ENCODE results near the gene PPP1R14C.
"Not testable (repeated sequence)": the region's sequence is repeated elsewhere in the genome, so short reads cannot be mapped to it uniquely, and the experiment has no call there.

PPP1R14C gene

DNA sequence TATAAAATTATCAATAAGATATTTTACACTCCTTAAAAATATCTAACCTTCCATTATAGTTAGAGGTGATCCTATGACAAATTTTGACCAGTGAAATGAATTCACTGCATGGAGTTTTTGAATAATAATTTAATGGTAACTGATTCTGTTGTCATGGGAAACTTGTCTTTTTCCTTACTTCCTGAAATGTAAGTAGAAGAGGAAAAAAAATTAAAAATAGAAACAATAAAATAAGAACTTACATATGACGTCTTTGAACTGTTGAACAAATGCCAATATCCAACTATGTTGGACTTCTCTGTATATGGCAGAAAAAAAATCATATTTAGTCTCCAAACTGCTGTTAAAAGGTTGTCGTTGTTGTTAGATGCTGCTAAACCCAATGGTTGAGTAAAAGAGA lies 26.3 kb downstream of the PPP1R14C start:
- no peak for DNase-seq (ENCODE audit: low read depth)

DNA sequence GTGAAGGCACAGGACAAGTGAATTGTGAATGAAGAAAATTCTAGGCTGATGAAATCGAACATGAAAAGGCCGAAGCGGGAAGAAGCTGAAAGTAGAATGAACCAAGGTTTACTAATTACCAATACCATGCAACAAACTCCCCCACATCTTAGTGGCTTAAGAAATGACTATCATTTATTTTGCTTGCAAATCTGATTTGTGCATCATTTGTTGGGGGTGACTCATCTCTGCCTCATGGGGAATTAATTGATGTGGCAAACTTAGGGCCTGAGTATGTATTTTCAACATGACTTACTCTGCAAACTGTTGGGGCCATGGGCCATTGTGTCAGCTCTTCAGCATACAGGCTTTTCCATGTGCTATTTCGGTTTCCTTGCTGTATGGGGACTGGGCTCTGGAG lies 26.8 kb downstream of the PPP1R14C start:
- DNase-seq (ENCODE audit: low read depth), result no peak

DNA sequence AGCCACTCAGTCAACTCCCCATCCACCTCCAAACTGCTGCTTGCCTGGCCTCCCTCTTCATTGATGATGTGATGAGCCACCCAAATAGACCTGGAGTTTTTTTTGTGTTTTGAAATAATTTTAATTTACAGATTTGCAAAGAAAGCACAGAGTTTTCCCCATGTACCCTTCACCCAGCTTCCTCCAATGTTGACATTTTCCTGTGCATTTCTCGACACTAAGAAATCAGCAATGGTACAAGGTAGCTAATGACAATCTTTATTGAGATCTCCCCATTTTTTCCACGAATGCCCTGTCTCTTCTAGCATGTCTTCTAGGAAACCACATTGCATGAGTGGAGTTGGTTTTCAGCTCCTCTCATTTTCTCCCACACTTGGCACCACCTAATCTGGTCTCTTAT lies 30.1 kb downstream of the PPP1R14C start:
- no peak for DNase-seq (ENCODE audit: low read depth)

DNA sequence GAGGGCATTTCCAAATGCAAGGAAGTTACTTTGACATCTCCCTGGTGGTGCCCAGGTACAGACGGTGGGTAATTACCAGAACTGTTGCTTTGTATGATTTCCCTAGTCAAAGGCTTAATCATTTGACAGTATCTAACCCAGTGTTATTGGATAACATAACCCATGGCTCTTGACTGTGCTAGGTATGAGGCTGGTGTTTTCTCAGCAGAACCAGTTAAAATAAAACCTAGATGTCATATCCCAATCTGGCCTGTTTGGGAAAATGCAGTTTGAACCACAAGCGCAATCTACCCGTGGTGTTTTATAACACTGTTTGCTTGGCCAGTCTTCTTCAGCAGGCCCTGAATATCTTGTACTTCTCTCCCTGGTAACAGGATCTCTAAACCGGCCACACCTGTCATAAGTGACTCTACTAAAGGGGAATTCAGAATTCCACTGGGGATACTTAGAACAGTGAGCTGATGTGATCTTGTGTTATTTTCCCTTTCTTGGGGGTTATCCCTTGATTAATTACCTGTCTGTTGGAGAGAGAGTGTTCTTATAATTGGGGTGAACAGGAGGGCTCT lies 32.8 kb downstream of the PPP1R14C start:
- no peak for DNase-seq (ENCODE audit: low read depth)

DNA sequence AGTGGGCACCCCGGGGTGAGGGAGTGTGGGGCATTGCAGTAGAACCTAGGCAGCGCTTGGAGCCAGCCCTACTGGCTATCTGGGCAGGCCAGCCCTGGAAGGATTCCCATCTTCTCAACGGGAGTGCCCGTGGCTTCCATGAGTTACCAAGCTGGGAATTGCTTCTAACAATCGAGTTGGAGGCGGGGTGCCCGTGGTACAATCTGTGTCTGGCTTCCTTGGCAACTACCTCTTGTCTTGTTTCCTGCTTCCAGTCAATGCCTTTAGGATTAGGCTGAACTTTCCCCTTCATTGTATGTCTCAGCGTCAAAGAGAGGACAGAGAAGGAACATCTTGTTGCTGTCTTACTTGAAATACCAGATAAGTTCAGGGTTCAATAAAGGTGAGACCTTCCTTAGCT lies 33.3 kb downstream of the PPP1R14C start:
- no peak for DNase-seq (ENCODE audit: low read depth)

DNA sequence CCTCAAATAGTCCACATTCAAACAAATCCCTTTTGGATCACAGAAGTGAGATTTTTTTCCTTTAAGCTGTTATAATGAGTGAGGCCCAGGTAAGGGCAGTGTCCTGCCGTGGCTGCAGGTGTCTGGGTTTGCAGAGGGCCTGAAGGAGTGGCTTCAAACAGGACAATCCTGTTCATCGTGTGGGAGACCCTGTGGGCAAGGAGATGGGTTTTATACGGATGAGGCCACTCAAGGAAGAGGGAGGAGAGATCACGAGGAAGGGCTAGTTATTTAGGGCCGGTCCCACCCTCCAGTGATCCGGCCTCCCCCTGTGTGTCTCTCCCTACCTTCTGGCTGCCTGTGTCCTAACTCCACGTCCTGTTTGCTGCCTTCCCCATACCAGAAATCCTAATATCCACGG lies 33.8 kb downstream of the PPP1R14C start:
- no peak for DNase-seq (ENCODE audit: low read depth)

DNA sequence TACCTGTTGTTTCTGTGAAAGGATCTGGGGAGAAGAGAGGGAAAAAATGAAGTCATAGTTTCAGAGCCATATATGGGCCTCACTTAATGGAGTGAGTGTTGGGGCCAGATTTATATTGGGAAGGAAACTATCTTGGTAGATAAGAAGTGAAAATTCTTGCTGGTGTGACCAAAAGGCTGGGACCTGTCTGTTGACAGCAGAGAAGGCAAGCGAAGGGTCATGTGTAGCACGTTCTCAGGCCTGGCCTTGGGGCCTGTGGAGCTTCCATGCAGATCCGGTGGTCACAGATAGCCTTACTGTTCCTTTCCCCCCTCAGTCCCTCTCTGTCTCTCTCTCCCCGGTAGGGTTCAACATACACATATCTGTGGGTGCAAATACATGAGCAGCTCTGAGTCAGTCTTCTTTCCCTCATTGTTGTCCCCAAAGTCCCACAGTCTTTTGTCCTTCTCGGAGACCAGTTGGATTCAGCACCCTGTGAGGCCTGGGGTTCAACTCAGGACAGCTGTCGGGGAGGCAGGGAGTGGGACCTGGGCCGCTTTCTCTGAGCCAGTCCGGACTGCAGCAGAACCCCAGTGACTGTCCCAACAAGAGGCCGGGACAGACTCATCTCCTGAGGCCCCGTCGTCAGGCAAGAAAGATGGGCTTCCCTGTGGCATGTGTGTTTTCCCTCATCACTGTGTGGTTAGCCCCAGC lies 34.6 kb downstream of the PPP1R14C start:
- no peak for DNase-seq (ENCODE audit: low read depth)

DNA sequence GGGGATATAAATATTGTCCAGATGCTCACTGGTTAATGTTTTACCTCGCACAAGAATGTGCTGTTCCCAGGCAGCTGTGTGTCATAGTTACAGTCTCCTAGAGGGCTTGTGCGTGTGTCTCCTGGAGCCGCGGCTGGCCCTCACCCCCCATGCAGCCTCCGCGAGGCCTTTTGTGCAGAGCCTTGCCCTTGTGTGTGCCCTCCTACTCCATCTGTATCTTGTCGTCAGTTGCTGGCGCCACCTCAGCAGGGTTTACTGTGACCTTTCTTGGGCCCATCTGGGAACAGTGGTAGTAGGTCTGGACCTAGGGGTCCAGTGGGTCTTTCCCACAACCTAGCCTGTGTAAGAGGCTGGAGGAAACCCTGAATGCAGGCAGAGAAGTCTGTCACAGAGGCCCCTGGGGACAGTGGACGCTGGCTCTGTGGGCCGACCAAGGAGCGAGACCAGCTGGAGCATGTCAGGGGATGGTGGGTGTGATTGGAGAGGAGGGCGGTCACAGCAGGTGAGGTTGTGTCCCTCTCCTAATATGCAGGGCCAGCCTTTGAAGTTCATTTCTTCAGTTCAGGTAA lies 35.2 kb downstream of the PPP1R14C start:
- DNase-seq (ENCODE audit: low read depth), result no peak

DNA sequence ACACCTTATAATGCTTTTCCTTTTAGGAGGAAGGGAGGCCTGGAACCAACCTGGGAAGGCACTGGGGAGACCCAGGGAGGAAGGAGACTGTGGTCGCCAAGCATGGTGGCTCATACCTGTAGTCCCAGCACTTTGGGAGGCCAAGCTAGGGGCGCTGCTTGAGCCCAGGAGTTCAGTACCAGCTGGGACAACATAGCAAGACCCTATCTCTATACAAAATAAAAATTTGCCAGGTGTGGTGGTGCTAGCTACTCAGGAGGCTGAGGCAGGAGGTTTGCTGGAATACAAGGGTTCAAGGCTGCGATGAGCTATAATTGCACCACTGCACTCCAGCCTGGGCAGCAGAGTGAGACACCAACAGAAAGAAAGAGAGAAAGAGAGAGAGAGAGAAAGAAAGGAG lies 36.2 kb downstream of the PPP1R14C start:
- no peak for DNase-seq (ENCODE audit: low read depth)

DNA sequence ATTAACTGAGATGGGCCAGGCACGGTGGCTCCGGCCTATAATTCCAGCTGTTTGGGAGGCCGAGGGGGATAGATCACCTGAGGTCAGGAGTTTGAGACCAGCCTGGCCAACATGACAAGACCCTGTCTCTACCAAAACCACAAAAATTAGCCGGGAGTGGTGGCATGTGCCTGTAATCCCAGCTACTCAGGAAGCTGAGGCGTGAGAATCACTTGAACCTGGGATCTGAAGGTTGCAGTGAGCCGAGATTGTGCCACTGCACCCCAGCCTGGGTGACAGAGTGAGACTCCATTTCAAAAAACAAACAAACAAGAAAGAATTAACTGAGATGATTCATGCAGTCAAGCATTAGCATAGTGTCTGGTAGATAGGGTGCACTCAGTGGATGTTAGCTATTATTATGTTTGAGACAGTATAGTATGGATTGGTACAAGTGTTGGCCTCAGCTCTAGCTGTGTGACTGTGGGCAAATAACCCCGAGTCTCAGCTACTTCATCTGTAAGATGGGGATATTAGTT lies 37.1 kb downstream of the PPP1R14C start:
- not testable (repeated sequence) for DNase-seq (ENCODE audit: low read depth)

DNA sequence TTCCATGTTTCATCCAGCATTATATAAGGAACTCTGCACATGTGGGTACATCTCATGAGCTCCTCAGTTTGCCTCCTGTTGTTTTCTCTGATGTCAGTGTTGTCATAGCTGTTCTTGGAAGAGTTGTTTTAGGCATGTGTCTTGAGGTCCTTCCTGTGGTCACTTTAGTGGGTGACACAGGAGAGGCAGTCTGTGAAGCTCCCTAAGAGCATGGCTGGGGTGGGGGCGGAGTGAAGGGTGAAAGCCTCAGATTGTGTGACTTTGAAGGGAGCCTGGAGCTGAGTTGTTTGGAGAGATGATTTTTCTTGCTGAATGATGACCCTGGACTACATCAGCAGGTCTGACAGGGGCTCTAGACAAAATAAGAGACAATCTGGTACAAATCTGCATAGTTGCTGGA lies 37.7 kb downstream of the PPP1R14C start:
- DNase-seq (ENCODE audit: low read depth), result no peak

DNA sequence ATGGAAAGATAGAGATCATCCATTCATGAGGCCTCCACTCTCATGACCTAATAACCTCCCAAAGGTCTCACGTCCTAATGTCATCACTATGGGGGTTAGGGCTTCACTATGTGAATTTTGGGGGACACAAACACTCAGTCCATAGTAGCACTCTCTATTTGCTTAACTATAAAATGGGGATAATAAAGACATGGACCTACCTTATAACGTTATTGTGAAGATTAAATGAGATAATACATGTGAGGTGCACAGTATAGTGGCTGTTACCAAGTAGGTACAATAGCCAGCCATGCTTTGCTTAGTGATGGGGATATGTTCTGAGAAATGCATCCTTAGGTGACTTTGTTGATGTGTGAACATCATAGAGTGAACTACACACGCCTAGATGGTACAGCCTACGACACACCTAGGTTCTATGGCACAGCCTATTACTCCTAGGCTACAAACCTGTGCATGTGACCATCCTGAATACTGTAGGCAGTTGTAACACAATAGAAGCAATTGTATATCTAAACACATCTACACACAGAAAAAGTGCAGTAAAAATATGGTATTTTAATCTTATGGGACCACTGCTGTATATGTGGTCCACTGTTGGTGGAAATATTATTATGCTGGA lies 39.7 kb downstream of the PPP1R14C start:
- DNase-seq (ENCODE audit: low read depth), result no peak

DNA sequence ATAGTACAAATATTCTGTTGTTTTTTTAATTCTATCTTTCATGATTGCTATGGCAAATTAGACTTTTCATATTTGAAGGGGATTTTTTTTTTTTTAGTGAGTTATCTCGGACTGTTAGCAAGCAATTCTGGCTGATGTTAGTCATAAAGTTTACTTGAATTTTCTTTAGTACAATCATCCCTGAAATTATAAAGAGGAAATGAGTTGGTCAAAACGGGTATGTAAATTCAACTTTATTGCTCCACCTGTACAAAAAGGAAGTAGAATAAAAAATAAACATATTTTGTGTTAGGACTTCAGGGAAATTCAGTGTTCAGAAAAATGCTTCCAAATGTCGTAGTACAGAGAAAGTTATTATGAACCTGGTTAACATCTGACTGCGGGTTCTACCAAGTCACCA lies 40.3 kb downstream of the PPP1R14C start:
- DNase-seq (ENCODE audit: low read depth), result no peak

DNA sequence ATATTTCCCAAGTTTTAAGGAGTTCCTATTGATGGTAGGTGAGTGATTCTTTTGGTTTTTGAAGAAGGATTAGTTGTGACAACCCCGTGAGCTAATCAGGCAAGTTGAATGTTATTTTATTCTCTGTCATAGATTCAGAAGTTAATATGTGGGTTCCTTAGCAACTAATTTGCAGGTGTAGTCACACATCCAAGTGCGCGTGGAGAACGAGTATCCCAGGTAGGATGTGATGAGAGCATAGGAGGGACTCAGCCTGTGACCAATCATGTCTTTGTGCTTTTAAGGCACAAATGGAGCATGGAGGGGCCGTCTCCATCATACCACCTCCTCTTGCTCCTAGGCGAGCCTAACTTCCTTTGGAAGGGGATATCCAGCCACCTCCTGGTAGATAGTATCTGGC lies 41.1 kb downstream of the PPP1R14C start:
- DNase-seq (ENCODE audit: low read depth), result no peak

DNA sequence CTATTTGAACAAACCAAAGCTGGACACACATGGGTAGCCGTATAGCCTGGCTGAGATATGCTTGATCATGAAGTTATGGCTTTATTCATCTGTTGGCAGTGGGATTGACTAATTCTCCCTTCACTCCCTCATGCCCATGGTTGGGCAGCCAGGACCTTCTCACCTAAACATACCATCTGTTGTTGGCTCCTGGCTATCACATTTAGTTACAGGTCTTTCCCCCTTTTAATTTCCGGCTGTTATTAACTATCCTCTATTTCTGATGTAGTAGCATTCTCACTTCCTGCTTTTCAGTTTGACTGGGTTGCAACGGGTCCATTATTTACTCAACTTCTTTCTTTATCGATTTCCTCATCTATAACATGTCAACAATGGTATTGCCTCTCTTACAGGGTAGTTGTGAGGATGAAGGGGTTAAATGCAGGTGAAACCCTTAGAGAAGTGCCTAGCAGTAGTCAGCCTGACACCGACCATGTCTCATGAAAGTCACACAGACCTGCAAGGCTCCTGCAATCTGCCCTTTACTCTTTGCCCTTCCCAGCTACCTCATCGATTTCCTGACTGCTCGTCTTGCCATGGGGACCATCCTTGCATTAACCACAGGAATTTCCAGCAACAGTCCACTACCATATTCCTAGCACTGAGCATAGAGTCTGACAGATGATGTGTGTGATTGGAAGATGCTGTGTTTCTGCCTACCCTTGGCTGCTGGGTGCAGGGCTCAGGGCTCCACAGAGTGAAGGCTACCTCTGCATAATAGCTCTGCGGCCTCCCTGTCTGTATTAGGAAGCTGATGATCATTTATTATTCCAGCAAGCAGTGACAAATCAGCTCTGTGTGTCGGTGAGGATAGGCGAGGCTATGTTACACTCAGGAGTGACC lies 42.2 kb downstream of the PPP1R14C start:
- no peak for DNase-seq (ENCODE audit: low read depth)

DNA sequence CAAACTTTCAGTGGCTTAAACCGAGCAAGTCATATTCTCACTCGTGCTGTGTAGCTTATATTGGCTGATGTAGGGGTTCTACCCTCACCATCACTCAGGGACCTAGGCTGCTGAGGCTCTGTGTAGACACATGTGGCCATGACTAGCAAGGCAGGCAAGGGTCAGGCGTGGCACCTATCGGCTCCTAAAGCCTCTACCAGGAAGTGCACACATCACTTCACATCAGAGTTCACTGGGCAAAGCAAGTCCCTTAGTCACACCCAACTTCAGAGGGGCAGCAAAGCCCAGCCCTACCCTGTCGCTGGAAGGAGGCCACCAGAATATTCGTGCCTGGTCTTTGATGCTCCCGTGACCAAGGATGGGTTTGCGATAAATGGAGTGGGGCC lies 42.9 kb downstream of the PPP1R14C start:
- no peak for DNase-seq (ENCODE audit: low read depth)

DNA sequence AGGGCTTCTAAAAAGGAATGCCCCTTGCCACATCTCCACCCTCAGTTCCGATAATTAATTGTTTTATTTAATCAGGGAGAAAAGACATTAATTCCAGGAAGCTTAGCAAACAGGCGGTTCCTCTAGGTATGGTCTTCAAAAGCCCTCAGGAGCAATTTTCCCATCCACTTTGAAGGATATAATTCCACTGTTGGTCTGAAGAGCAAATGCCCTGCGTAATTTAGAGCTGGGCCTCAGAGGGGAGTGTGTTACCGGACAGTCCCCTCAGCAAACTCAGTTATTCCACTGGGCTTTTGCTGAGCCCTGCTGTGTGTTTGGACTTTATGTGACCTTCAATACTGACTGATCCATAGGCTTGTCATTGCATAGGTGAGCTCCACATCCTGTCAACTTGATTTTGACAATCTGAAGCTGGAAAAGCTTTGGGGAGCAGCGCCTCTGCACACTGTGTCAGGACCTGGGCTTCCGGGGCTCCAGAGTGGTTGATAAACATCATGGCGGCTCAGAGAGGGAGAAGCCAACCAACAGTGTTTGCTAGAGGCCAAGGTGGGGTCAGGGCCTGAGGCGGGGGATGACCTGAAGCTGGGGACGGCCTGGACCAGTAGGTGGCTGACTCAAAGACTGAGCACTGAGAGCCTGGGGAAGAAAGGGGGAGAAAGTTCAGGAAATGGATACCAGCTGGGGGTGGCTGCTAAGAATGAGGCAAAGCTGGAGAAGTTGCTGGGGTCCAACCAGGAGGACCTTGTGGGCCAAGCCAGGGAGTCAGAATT lies 43.5 kb downstream of the PPP1R14C start:
- no peak for DNase-seq (ENCODE audit: low read depth)

DNA sequence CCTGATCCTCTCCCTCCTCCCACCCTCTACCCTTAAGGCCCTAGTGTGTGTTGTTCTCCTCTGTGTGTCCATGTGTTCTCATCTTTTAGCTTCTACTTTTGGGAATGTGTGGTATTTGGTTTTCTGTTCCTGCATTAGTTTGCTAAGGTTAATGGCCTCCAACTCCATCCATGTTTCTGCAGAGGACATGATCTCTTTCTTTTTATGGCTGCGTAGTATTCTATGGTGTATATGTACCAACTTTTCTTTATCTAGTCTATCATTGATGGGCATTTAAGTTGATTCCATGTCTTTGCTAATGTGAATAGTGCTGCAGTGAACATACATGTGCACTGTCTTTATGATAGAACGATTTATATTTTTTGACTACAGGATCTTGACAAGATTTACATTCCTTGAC lies 44.6 kb downstream of the PPP1R14C start:
- not testable (repeated sequence) for DNase-seq (ENCODE audit: low read depth)

DNA sequence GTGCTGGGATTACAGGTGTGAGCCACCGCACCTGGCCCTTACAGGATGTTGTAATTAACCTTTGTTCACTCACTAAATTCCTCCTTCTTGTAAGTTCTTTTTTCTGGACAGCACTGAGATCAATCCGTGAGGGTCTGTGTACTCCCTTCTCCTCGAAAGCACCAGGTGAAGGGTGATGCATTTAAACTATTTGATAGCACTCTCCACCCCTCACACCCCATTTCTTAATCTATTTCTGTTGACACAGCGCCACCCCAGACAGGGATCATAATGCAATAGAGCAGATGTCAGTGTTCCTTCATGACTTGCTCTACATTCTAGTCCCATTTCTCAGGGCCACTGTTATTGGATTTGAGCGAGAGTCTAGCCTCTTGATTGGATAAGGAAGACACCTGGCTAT lies 46.3 kb downstream of the PPP1R14C start:
- no peak for DNase-seq (ENCODE audit: low read depth)

DNA sequence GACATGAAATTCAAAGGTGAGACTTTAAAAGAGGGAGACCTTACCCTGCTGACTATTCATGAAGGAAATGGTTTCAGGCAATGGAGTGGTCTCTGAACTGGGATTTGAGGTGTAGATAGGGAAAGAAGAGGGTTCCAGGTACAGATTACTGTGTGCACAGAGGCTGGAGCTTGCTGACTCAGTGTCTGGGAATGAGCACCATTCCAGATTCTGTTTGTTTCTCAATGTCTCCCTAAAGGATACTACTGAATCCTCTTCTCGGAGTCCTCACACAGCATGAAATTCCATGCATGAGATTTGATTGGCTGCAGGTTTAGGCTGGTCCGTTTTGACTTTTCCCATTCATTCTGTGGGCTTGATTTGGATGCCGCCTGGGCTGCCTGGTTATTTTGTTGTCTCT lies 49.0 kb downstream of the PPP1R14C start:
- DNase-seq (ENCODE audit: low read depth), result no peak

DNA sequence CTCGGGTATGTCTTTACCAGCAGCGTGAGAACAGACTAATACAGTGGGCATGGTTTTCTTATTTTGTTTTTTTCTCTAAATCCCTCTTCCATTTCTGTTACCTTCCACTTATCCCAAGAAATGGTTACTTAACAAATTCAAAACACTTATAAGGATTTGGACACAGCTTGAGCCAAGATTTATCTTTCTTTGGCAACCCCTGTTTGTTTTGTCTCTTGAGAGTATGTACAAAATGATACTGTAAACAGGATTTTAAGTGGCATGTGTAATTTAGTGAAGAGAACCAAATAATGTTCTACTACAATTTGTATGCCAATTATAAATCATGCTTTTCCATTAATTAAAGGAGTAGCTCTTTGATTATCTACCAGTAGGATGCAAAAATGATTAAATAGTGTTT lies 51.4 kb downstream of the PPP1R14C start:
- no peak for DNase-seq (ENCODE audit: low read depth)
